ENCODE data around the gene RAB3GAP2.

GRCh38 chr1:220129479-220130210 lies 142.6 kb downstream of the RAB3GAP2 start:
- TF ChIP-seq, protein P1, sequence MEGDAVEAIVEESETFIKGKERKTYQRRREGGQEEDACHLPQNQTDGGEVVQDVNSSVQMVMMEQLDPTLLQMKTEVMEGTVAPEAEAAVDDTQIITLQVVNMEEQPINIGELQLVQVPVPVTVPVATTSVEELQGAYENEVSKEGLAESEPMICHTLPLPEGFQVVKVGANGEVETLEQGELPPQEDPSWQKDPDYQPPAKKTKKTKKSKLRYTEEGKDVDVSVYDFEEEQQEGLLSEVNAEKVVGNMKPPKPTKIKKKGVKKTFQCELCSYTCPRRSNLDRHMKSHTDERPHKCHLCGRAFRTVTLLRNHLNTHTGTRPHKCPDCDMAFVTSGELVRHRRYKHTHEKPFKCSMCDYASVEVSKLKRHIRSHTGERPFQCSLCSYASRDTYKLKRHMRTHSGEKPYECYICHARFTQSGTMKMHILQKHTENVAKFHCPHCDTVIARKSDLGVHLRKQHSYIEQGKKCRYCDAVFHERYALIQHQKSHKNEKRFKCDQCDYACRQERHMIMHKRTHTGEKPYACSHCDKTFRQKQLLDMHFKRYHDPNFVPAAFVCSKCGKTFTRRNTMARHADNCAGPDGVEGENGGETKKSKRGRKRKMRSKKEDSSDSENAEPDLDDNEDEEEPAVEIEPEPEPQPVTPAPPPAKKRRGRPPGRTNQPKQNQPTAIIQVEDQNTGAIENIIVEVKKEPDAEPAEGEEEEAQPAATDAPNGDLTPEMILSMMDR (IDR thresholded peaks at IDR 0.05): no peak
- TF ChIP-seq POLR2AphosphoS5 (IDR thresholded peaks at IDR 0.05) (no peak), EP300 (IDR thresholded peaks at IDR 0.05) (no peak)

Data from gastroesophageal sphincter (tissue), 3 donors.